NCI-H1092 (cell line): ENCODE measurements around the gene EVX2.
A peak's percentile ranks its signal among the peaks of the same experiment; 100 is the strongest.

ENCODE experiments used
- DNase-seq: peaks from one replicate; lab custom pipeline; 2025; lab: John Stamatoyannopoulos, UW

Gene EVX2

DNA sequence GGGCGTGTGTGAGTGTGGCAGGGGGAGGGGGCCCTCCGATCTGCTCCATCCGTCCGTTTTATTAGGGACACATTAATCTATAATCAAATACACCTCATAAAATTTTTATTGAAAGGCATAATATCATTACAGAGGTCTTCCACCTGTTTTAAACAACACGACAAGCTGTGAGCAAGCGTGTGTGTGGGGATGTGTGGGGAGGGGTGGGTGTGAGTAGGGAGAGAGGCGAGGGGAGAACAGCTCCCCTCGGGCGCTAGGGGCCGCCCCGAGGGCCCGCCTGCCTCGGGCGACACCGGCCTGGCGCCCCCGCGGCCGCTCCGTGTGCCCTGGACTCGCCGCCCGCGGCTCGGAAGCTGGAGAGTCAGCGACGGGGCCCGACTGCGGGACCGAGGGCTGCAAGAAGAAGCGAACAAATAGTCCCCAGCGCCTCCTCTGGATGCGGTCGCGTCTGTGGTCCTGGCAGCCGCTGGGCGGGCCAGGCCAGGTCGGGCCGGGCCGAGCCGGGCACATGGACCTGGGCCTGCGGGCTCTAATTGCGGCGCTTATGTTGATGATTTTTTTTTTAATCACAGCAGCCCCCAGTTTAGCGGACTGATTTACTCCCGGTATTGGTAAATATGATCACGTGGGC is 38.4 kb upstream of the EVX2 start:
- DNase-seq = no peak

DNA sequence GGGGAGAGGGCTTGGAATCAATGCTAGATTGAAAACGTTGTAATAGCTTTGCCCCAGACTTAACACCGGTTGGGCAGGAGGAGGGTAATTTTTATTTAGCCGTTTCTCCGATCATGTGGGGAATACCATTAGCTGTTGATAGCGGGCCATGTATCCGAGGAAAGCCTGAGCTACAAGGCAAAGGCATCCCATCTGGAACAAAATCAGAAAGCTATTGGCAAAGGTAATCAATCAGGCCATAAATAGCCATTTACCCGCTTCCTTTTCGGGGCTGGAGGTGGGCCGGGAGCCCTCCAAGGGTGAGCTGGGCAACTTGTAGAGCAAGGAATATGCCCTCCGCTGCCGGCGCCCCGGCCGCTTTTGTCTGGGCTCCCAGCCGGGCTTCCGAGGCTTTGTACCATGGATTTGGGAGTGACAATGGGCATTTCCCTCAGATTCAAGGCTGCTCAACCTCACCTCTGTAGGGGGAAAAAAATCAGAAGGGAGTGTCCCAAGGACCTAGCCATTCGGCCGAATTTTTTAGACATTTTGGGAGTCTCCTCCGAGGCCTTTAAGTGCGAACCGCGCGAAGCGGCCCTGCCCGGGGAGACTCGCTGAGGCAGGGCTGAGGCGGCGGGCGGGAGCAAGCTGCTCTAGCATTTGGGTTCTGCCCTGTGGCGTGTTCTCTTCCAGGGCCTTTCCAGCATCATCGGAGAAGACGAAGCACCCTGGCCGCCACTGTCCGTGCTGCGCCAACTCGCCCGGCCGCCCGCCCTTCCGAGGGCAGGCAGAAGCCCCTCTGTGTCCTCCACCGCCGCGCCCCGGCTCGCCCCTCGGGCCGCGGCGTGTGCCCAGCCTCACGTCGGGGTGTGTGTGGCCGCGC is 37.7 kb upstream of the EVX2 start:
- DNase-seq = no peak

DNA sequence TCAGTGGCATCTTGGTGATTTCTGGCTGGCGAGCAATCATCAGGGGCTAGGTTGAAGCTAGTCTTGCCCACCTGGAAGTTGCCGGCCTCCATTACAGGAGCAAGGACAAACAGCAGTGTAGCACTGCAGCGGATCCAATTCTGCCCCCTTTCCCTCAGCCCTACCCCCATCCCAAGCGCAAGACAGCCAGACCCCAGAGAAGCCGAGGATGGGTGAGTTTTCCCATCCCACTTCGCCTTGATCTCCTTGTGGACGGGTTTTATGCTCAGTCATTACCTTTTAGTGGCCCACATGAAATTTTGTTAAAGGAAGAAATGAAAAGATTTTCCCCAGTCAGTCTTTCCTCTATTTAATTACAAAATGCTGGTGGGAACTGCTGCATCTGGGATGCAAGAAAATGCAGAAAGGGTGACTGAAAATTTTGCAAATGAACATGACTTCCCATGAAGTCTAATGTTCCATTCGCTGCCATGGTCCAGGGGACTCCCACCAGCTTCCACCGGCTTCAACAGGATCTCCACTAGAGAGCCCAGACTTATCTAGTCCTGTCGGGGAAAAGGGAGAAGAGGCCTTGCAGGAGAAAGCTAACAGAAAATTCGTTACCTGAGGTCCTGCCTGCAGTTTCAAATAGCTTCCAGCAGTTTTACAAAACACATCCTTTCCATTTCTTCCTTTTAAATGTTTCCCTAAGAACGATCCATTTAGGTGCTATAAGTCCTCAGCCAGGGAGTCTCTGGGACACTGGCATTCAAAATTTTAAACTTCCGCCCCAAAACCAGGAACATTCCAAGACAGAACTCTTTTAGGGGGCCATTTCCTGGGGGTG is 36.8 kb upstream of the EVX2 start:
- no peak for DNase-seq

- peak; percentile 66 for DNase-seq
These were observed 35.0 kb upstream of the EVX2 start for GRCh38 chr2:176118601-176119339.

DNA sequence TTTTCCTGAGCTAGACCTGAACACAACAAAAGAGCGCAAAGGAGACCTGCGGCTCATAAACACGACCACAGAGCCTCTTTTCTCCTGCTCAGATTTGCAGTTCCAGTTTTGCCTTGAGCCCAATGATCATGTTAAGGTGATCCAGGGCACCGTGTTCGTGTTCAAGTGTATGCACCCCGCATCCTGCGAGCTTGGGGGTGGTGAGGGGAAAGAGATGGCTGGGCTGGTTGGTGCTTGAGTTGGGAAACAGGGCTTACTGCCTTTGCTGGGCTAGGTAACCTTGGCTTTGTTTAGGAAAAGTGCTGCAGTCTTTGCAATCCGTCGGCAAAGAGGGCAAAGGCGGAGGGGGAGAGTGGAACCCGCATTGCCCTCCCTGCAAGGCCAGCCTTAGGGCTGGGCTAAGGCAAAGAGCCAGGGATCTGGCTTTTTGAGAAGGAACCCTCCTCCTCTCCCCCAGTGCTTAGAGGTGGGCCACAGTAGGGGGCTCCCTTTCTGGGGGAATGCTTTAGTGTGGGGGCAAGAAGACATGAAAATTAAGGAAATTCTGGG is 34.1 kb upstream of the EVX2 start:
- no peak for DNase-seq

DNA sequence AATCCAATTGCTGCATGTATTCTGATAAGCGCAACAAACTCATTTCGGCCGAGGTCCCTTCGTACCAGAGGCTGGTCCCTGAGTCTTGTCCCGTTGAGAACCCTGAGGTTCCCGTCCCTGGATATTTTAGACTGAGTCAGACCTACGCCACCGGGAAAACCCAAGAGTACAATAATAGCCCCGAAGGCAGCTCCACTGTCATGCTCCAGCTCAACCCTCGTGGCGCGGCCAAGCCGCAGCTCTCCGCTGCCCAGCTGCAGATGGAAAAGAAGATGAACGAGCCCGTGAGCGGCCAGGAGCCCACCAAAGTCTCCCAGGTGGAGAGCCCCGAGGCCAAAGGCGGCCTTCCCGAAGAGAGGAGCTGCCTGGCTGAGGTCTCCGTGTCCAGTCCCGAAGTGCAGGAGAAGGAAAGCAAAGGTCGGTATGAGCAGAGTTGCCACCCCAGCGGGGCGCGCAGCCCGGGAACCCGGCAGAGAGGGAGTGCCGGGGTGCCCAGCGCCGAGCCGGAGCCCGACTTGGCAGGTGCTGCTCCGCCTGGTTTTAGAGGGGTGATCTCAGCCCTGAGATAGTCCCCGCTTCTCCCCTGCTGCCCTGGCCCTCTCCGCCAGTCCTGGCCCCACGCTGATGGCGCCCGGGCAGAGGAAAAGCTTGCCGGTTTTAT is 33.5 kb upstream of the EVX2 start:
- no peak for DNase-seq

- peak; percentile 86 for DNase-seq
These were observed 32.4 kb upstream of the EVX2 start, which contains the start of gene HOXD10 for GRCh38 chr2:176115883-176116813. TSS of gene HOXD10 (plus strand) at chr2:176116778. CDS start at chr2:176116834, 56 bp downstream.

GRCh38 chr2:176114930-176115625 is 31.3 kb upstream of the EVX2 start:
- no peak for DNase-seq

DNA sequence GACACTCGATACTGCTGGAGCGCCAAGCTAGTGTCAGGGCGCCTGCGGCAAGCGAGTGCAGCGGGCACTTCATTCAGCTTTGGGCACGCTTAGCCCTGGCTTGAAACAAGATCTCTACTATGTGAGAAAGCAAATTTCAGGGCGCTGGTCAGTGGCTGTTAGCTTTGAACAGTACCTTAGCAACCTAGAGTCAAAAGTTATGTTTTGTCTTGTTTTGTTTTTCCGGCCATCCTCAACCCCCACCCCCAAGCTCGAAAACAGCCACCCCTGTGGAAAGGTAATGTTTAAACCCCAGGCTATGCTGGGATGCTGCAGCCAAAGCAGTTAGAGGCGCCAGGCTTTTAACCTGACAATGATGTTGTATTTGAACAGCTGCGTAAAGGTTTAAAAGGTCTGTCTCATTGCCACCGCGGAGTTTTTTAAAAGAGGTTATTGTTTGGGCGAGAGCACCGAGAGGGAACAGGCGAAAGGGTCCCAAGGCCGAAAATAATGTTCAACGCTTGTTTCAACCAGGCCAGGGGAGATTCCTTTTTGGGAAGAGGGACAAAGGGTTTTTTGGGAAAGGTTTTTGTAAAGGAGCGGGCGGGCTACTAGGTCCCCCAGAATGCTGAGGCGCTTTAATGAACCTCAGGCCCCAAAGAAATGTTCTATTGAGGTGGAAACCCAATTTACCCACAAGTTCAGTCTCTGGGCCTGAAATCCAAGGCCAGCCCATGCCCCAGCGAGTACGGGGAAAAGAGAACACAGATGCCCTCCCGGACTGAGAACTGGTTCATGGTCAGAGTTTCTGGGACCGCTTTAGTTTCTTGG is 30.6 kb upstream of the EVX2 start:
- peak; percentile 90 for DNase-seq

DNA sequence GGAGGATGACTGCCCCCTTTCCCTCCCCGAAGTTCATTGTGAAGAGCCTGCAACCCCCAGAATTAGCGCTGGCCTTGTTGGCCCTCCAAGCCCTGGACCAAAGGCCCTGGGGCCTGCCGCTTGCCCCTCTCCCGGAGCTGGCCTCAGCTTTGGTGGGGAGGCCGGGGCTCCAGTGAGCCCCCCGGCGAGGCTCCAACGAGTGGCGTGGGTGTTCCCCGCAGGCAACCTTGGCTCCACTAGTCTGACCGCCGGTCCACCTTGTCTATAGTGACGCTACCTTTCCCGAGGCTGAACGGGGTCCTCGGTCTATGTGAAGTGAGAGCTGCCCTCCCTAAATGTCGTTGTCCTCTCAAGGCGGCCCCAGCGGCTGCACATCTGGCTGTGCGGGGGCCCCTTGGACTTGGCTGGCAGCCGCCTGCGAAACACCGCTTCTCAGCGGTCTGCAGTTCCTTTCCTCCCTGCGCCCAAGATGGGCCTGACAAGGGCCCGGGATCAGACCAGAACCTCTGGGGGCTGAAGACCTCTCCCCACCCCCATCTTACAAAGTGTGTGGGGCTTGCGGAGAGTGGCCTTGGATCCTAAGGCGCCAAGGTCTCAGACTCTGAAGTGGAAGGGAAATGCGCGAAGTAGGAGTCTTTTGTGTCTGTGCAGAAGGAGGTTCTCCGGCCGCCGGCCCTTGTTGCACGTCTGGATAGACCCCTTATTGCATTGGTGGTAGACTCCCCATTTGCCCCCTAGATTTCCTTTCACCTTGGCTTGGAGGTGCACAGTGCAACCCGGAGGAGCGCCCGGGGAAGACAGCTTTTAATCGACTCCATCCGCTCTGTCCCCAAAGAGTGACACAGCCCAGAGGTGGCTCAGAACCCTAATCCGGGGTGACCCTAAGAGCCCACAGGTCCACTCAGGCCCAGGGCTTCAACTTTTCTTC is 28.9 kb upstream of the EVX2 start:
- DNase-seq = no peak

- DNase-seq = no peak
These were observed 28.1 kb upstream of the EVX2 start for GRCh38 chr2:176111846-176112374.

DNA sequence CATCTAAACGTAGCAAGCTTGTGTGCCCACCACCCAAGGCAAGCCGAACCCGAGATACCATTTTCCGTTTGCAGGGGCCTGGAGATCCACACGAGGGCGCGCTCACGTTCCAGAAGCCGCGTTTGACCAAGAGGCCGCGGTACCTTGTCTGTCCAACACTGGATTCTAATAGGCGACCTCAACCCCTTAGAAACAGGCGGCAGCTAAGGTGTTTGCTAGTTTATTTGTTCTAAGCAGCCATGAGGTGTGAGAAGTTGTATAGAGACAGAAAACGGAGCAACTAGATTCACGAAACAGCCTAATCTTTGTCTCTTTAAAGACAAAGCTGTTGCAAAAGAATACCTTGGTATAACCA is 27.5 kb upstream of the EVX2 start:
- peak; percentile 78 for DNase-seq

DNA sequence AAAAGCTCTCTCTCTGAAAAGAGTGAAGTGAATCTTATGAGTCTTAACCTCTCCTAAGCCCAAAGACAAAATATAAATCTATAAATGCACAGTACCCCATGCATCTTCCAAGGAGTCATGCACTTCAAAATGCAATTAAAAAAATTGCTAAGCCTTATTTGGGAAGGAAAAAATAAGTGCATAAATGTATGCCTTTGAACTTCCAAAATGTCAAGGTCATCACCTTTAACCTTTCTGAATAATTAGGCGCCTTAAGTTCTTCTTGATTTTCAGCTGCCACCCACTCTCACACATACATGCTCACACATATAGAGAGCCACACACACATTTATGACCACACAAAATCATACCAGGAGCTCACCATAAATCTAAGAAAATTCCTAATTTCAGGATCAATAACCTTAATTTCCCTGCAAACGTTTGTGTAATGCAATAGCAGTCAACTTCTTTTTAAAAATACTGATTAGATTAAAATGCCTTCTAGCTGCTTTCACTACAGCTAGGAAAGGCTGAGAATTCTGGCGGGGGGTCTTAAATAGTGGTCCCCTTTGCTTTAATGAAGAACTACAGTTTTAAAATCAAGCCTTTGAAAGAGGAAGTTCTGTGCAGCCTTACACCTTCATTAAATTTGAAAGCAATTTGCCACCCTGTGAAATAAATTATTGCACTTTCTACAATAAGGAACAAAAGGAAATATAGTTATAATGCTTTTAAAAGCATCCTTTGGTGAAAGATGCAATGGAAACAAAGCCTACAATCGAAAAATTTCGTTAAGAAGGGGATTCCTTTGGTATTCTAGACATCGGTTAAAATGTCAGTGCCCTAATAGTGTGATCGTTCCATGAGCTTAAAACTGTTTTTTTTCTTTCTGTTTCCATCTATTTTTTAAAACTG is 26.9 kb upstream of the EVX2 start:
- no peak for DNase-seq

- no peak for DNase-seq
These were observed 26.2 kb upstream of the EVX2 start for GRCh38 chr2:176109946-176110345.

DNA sequence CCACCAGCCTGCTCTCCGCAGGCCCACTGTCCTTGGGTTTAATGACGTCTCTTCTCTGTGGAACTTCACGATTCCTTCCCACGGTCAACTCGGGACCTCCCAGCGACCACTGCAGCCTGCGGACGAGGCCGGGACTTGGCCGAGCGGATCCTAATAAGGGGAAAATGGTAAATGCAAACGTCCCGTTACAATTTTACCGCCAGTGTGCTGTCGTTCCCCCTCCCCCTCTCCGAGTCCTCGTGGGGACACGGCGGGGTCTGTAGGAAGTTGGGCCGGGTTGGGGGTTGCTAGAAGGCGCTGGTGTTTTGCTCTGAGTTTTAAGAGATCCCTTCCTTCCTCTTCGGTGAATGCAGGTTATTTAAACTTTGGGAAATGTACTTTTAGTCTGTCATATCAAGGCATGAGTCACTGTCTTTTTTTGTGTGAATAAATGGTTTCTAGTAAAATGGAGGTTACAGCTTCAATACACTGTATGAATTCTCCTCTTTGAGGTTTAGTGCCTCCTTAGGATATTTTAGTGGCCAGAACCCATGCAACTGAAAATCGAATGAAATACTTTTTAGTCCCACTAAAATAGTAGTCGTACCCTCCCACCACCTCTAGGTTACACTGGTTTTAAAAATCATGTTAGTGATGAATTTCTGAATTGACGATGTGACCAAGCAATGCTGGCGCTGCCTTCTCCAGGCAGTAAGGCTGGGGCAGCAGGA is 25.6 kb upstream of the EVX2 start:
- DNase-seq = no peak
